ENCODE results near the gene ERMARD. TPM values are rescaled to one million over a fixed set of nuclear protein-coding genes. Genes with fewer than 3 reads are reported as not detected.

ERMARD gene
- total RNA-seq, 6 experiments from 2014 or later: 11.1 to 24.4 (median 15.2) TPM

- TF ChIP-seq CTCF (IDR thresholded peaks at IDR 0.05): no peak
- no peak for TF ChIP-seq POLR2A (IDR thresholded peaks at IDR 0.05)
- H3K27ac ChIP-seq: no peak overlapping the region
- no peak for DNase-seq
- intact Hi-C loops (cut with DNase I): no loop called here
- H3K4me1 ChIP-seq: no peaks in the 10 kb centered on the region
- no CpG with 5 or more reads among the region's 1 CpG for WGBS (ENCODE audit: insufficient coverage, low coverage, low lambda C conversion rate, missing lambda C conversion rate)
- H3K27me3 ChIP-seq: no peaks in the 10 kb centered on the region
- no peak overlapping the region for H3K4me3 ChIP-seq
- no peaks in the 10 kb centered on the region for H3K9me3 ChIP-seq
- no peaks in the 10 kb centered on the region for H3K36me3 ChIP-seq
- ATAC-seq: no peak
Measured at GRCh38 chr6:169807229-169807628, 55.8 kb downstream of the ERMARD start.

- 75% methylated on average over 7 of the region's 9 CpGs for WGBS (ENCODE audit: insufficient coverage, low coverage, low lambda C conversion rate, missing lambda C conversion rate)
- no peaks in the 10 kb centered on the region for H3K27me3 ChIP-seq
- H3K9me3 ChIP-seq: no peaks in the 10 kb centered on the region
- H3K36me3 ChIP-seq: no peaks in the 10 kb centered on the region
- ATAC-seq (no peak), DNase-seq (peak in 1 of 3 donors; percentile 32)
- H3K27ac ChIP-seq: no peak overlapping the region
- TF ChIP-seq CTCF (IDR thresholded peaks at IDR 0.05) (no peak), POLR2A (IDR thresholded peaks at IDR 0.05) (no peak)
- intact Hi-C loops (cut with DNase I): no loop called here
- no peaks in the 10 kb centered on the region for H3K4me1 ChIP-seq
- H3K4me3 ChIP-seq: no peak overlapping the region
Measured at GRCh38 chr6:169807699-169808607, 56.5 kb downstream of the ERMARD start.

- intact Hi-C loops (cut with DNase I): no loop called here
- DNase-seq: no peak
- H3K4me3 ChIP-seq: no peak overlapping the region
Measured at GRCh38 chr6:169808608-169808967, 57.2 kb downstream of the ERMARD start.

GRCh38 chr6:169809386-169809785 is 58.0 kb downstream of the ERMARD start:
- 83% methylated on average over 2 of the region's 4 CpGs for WGBS (ENCODE audit: insufficient coverage, low coverage, low lambda C conversion rate, missing lambda C conversion rate)
- ATAC-seq (no peak), DNase-seq (no peak)
- TF ChIP-seq POLR2A (IDR thresholded peaks at IDR 0.05): no peak
- no peaks in the 10 kb centered on the region for H3K9me3 ChIP-seq
- no peak overlapping the region for H3K4me3 ChIP-seq
- intact Hi-C loops (cut with DNase I): no loop called here
- H3K27ac ChIP-seq: no peak overlapping the region
- no peaks in the 10 kb centered on the region for H3K27me3 ChIP-seq
- H3K4me1 ChIP-seq: no peaks in the 10 kb centered on the region
- no peaks in the 10 kb centered on the region for H3K36me3 ChIP-seq

More at GRCh38 chr6:169808608-169808967, 57.2 kb downstream of the ERMARD start:
- Histone ChIP-seq H3K36me3 (no peaks in the 10 kb centered on the region), H3K9me3 (no peaks in the 10 kb centered on the region), H3K27ac (no peak overlapping the region), H3K4me1 (no peaks in the 10 kb centered on the region), H3K27me3 (no peaks in the 10 kb centered on the region)
- WGBS (ENCODE audit: insufficient coverage, low coverage, low lambda C conversion rate, missing lambda C conversion rate): 33% methylated on average over 2 of the region's 3 CpGs
- ATAC-seq: no peak
- TF ChIP-seq CTCF (IDR thresholded peaks at IDR 0.05) (no peak), POLR2A (IDR thresholded peaks at IDR 0.05) (no peak)

Measured in right lobe of liver (tissue), 6 donors.